OCI-LY1 (cell line): ENCODE results near the gene UPF2.

Source experiments
- H2AFZ ChIP-seq: fragments of 200-600 bp; sonication (generic), shearing (Covaris generic); 2 replicates; pipeline ENCODE4 v1.6.0; 2014; ENCODE audit warnings: antibody characterized with exemption, mild to moderate bottlenecking, low read length
- H3F3A ChIP-seq: fragments of 200-600 bp; sonication (generic), shearing (Covaris generic); 2 replicates; pipeline ENCODE4 v1.6.0; 2014; ENCODE audit warnings: mild to moderate bottlenecking, antibody characterized with exemption, low read length, moderate library complexity; ENCODE audit not compliant: insufficient read depth
- H3K27ac ChIP-seq: fragments of 200-600 bp; sonication (generic); 2 replicates; pipeline ENCODE4 v1.5.1; 2014; ENCODE audit warnings: low read length, mixed run types, mild to moderate bottlenecking, low read depth; ENCODE audit not compliant: poor library complexity, severe bottlenecking
- H3K27me3 ChIP-seq: fragments of 200-600 bp; sonication (generic); 2 replicates; pipeline ENCODE4 v1.6.0; 2014; ENCODE audit warnings: antibody characterized with exemption, mild to moderate bottlenecking, low read length, moderate library complexity; ENCODE audit not compliant: insufficient read depth
- H3K36me3 ChIP-seq: fragments of 200-600 bp; sonication (generic); 2 replicates; pipeline ENCODE4 v1.6.1; 2014; ENCODE audit warnings: mild to moderate bottlenecking, antibody characterized with exemption, low read length, moderate library complexity, mixed read lengths; ENCODE audit not compliant: insufficient read depth
- H3K4me1 ChIP-seq: fragments of 200-600 bp; sonication (generic); 2 replicates; pipeline ENCODE4 v1.5.1; 2014; ENCODE audit warnings: mild to moderate bottlenecking, low read length, moderate library complexity; ENCODE audit not compliant: insufficient read depth, severe bottlenecking
- H3K4me2 ChIP-seq: fragments of 200-600 bp; sonication (generic), shearing (Covaris generic); 2 replicates; pipeline ENCODE4 v1.6.1; 2014; ENCODE audit warnings: low read length
- H3K4me3 ChIP-seq: fragments of 200-600 bp; sonication (generic); 2 replicates; pipeline ENCODE4 v1.5.1; 2014; ENCODE audit warnings: low read length, low read depth, mild to moderate bottlenecking, mixed read lengths; ENCODE audit not compliant: poor library complexity, severe bottlenecking
- H3K79me2 ChIP-seq: fragments of 200-600 bp; shearing (Covaris generic); 2 replicates; pipeline ENCODE4 v1.6.1; 2016; ENCODE audit warnings: mixed run types, low read length, mixed read lengths; ENCODE audit not compliant: insufficient read depth
- H3K9ac ChIP-seq: fragments of 200-600 bp; sonication (generic), shearing (Covaris generic); 2 replicates; pipeline ENCODE4 v1.6.1; 2014; ENCODE audit warnings: mild to moderate bottlenecking, low read length, mixed read lengths
- H3K9me2 ChIP-seq: fragments of 200-600 bp; sonication (generic), shearing (Covaris generic); 2 replicates; pipeline ENCODE4 v1.6.1; 2014; ENCODE audit warnings: low read depth, mild to moderate bottlenecking, low read length, mixed read lengths
- H3K9me3 ChIP-seq: fragments of 200-600 bp; shearing (Covaris generic); 2 replicates; pipeline ENCODE4 v1.6.1; 2014; ENCODE audit warnings: low read length, mixed read lengths
- H4K20me1 ChIP-seq: fragments of 200-600 bp; sonication (generic), shearing (Covaris generic); 2 replicates; pipeline ENCODE4 v1.6.0; 2016; ENCODE audit warnings: mild to moderate bottlenecking, low read length; ENCODE audit not compliant: insufficient read depth
- EZH2 ChIP-seq: fragments of 200-600 bp; sonication (generic), shearing (Covaris generic); IDR thresholded peaks from 2 replicates; pipeline ENCODE4 v1.8.0; 2017; ENCODE audit warnings: borderline replicate concordance, mixed run types, mild to moderate bottlenecking, antibody characterized with exemption, low read length, moderate library complexity, mixed read lengths
- TF ChIP-seq, protein P1 (sequence below): fragments of 200-600 bp; sonication (generic), shearing (Covaris generic); IDR thresholded peaks from 2 replicates; pipeline ENCODE4 v1.5.1; 2017; ENCODE audit warnings: mild to moderate bottlenecking, antibody characterized with exemption, low read length, moderate library complexity, mixed read lengths

UPF2 gene

DNA sequence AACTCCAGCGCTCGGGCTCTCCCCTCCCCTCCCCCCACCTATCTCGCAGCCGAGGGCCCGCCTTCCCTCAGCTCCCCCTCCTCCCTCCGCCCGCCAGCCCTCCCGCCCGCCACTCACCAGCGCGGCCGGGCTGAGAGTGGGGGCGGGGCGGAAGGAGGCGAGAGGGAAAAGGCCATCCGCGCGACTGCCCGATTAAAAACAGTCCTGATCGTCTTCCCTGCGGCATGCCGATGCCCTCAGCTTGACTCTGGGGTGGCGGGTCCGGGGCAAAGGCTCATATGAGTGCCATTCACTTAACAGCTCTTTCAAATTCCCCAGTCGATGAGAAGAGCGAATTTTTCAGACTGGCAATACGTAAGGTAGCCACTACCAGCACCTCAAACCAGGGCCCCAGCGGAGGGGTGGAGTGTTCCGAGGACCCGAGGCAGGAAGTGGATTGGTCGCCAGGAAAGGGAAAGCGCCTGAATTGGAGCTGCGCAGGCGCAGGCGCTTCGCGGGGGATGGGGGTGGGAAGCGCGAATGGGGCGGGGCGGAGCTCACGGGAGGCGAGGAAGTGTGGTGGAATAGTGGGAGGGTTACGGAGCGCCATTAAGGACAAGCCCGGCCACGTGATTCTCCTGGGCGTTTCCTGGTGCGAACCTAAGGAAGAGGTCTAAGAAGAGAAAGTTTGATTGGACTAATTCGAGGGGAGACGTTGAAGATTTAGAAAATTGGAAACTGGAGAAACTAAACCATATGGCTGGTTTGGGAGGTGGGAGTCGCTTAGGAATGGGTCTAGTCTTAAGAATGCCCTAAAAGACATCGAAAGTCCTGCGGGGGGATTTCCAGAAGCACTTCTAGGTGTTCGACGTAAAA, at the start of gene UPF2:
Gene UPF2, minus strand, starts transcription at position 13 of the 855 bp plus-strand sequence. CDS start 7,386 bp downstream, outside the sequence.
- Histone ChIP-seq H2AFZ (no peak within 1 kb of the TSS), H3K9me3 (no peaks in the 10 kb centered on the region), H3K27ac (peak within 1 kb of the TSS; percentile 85), H3K36me3 (peaks cover 6% of the 10 kb centered on the region; the same call in 1 of the 2 replicates), H4K20me1 (no peaks in the 10 kb centered on the region), H3F3A (peaks cover 10% of the 10 kb centered on the region; the same call in 1 of the 2 replicates), H3K27me3 (no peaks in the 10 kb centered on the region), H3K79me2 (peaks cover 44% of the 10 kb centered on the region), H3K4me3 (peak within 1 kb of the TSS; percentile 100), H3K4me1 (peaks cover 28% of the 10 kb centered on the region), H3K4me2 (peak within 1 kb of the TSS; percentile 64), H3K9ac (peak within 1 kb of the TSS; percentile 100), H3K9me2 (no peaks in the 10 kb centered on the region)
- no peak for TF ChIP-seq EZH2
- TF ChIP-seq, protein P1, sequence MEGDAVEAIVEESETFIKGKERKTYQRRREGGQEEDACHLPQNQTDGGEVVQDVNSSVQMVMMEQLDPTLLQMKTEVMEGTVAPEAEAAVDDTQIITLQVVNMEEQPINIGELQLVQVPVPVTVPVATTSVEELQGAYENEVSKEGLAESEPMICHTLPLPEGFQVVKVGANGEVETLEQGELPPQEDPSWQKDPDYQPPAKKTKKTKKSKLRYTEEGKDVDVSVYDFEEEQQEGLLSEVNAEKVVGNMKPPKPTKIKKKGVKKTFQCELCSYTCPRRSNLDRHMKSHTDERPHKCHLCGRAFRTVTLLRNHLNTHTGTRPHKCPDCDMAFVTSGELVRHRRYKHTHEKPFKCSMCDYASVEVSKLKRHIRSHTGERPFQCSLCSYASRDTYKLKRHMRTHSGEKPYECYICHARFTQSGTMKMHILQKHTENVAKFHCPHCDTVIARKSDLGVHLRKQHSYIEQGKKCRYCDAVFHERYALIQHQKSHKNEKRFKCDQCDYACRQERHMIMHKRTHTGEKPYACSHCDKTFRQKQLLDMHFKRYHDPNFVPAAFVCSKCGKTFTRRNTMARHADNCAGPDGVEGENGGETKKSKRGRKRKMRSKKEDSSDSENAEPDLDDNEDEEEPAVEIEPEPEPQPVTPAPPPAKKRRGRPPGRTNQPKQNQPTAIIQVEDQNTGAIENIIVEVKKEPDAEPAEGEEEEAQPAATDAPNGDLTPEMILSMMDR = no peak

DNA sequence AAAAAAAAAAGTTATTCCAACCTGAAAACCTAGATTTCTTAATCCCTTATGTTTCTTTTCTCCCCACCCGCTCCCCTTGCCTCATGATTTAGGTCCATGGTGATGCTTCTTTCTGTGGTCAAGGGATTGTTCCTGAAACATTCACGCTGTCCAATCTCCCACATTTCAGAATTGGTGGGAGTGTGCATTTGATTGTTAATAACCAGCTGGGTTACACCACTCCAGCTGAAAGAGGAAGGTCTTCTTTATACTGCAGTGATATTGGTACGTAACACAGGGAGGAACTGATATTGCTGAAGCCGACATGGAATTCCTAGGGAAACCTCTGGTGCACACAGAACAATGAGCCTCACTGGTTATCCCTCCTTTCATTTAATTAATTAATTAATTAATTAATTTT, 48.8 kb upstream of the UPF2 start:
- Histone ChIP-seq H3K4me1 (no peaks in the 10 kb centered on the region), H3F3A (no peaks in the 10 kb centered on the region), H4K20me1 (no peaks in the 10 kb centered on the region), H2AFZ (no peak overlapping the region), H3K4me3 (no peak overlapping the region), H3K79me2 (no peaks in the 10 kb centered on the region), H3K4me2 (no peak overlapping the region), H3K27ac (no peak overlapping the region), H3K9me2 (no peaks in the 10 kb centered on the region), H3K9me3 (no peaks in the 10 kb centered on the region), H3K9ac (no peak overlapping the region), H3K36me3 (peaks cover 78% of the 10 kb centered on the region), H3K27me3 (no peaks in the 10 kb centered on the region)
- TF ChIP-seq, protein P1 = no peak
- TF ChIP-seq EZH2 = no peak

DNA sequence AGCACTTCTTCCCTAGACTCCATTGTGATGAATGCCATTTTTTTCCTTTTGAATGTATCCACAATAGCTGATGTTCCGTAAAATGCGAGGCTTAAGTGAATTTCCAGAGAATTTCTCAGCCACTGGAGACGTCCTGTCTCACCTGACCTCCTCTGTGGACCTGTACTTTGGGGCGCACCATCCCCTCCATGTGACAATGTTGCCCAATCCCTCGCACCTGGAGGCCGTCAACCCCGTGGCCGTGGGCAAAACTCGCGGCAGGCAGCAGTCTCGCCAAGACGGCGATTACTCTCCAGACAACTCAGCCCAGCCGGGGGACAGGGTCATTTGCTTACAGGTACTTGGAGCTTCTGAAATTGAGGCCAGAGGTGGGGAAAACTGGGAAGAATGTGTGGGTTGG, 46.3 kb upstream of the UPF2 start:
- H2AFZ ChIP-seq = no peak overlapping the region
- no peaks in the 10 kb centered on the region for H3K4me1 ChIP-seq
- H3K9me3 ChIP-seq = no peaks in the 10 kb centered on the region
- no peak overlapping the region for H3K4me2 ChIP-seq
- no peaks in the 10 kb centered on the region for H3F3A ChIP-seq
- no peaks in the 10 kb centered on the region for H3K27me3 ChIP-seq
- H3K9me2 ChIP-seq = no peaks in the 10 kb centered on the region
- TF ChIP-seq, protein P1 = no peak
- no peak for TF ChIP-seq EZH2
- H3K27ac ChIP-seq = no peak overlapping the region
- H4K20me1 ChIP-seq = no peaks in the 10 kb centered on the region
- H3K36me3 ChIP-seq = peaks cover 82% of the 10 kb centered on the region
- no peak overlapping the region for H3K9ac ChIP-seq
- no peaks in the 10 kb centered on the region for H3K79me2 ChIP-seq
- H3K4me3 ChIP-seq = no peak overlapping the region
